ENCODE measurements around the gene NDUFB2. TPM values are rescaled to one million over a fixed set of nuclear protein-coding genes. Genes with fewer than 3 reads are reported as not detected.
"Not testable (repeated sequence)": the region's sequence is repeated elsewhere in the genome, so short reads cannot be mapped to it uniquely, and the experiment has no call there.

The NDUFB2 gene
- total and polyA plus RNA-seq, 2 donors, result 90.2 to 269 TPM

GRCh38 chr7:140714331-140715040, 18.0 kb downstream of the NDUFB2 start:
- no peaks in the 10 kb centered on the region for H3K36me3 ChIP-seq (ENCODE audit: insufficient read depth)
- no peak for DNase-seq (ENCODE audit: extremely low spot score)
- WGBS, result 94% methylated on average over 10 of the region's 10 CpGs
- no peaks in the 10 kb centered on the region for H3K4me1 ChIP-seq (ENCODE audit: insufficient read depth)
- no peak overlapping the region for H3K4me3 ChIP-seq (ENCODE audit: low read depth, low read length)
- H3K27ac ChIP-seq (ENCODE audit: low read depth), result no peak overlapping the region

- H3K36me3 ChIP-seq (ENCODE audit: insufficient read depth), result no peaks in the 10 kb centered on the region
- 68% methylated on average over 5 of the region's 5 CpGs for WGBS
These were observed 23.2 kb downstream of the NDUFB2 start for GRCh38 chr7:140719721-140720120.

GRCh38 chr7:140722254-140722653, 25.7 kb downstream of the NDUFB2 start:
- no peak overlapping the region for H3K27ac ChIP-seq (ENCODE audit: low read depth)
- WGBS, result 83% methylated on average over 1 of the region's 1 CpG
- DNase-seq (ENCODE audit: extremely low spot score), result no peak
- no peak overlapping the region for H3K4me3 ChIP-seq (ENCODE audit: low read depth, low read length)
- no peaks in the 10 kb centered on the region for H3K36me3 ChIP-seq (ENCODE audit: insufficient read depth)
- no peaks in the 10 kb centered on the region for H3K4me1 ChIP-seq (ENCODE audit: insufficient read depth)

More at GRCh38 chr7:140719721-140720120, 23.2 kb downstream of the NDUFB2 start:
- Histone ChIP-seq H3K4me1 (ENCODE audit: insufficient read depth) (no peaks in the 10 kb centered on the region), H3K4me3 (ENCODE audit: low read depth, low read length) (no peak overlapping the region), H3K27ac (ENCODE audit: low read depth) (no peak overlapping the region)
- no peak for DNase-seq (ENCODE audit: extremely low spot score)

- 93% methylated on average over 6 of the region's 6 CpGs for WGBS
- no peak overlapping the region for H3K4me3 ChIP-seq (ENCODE audit: low read depth, low read length)
- H3K4me1 ChIP-seq (ENCODE audit: insufficient read depth), result no peaks in the 10 kb centered on the region
- H3K27ac ChIP-seq (ENCODE audit: low read depth), result no peak overlapping the region
- H3K36me3 ChIP-seq (ENCODE audit: insufficient read depth), result no peaks in the 10 kb centered on the region
- no peak for DNase-seq (ENCODE audit: extremely low spot score)
These were observed 26.5 kb downstream of the NDUFB2 start for GRCh38 chr7:140723006-140723405.

- Histone ChIP-seq H3K36me3 (ENCODE audit: insufficient read depth) (no peaks in the 10 kb centered on the region), H3K4me3 (ENCODE audit: low read depth, low read length) (no peak overlapping the region), H3K27ac (ENCODE audit: low read depth) (no peak overlapping the region), H3K4me1 (ENCODE audit: insufficient read depth) (no peaks in the 10 kb centered on the region)
- 90% methylated on average over 3 of the region's 3 CpGs for WGBS
- DNase-seq (ENCODE audit: extremely low spot score), result no peak
These were observed 27.1 kb downstream of the NDUFB2 start for GRCh38 chr7:140723574-140723973.

GRCh38 chr7:140724706-140725105, 28.2 kb downstream of the NDUFB2 start:
- H3K4me3 ChIP-seq (ENCODE audit: low read depth, low read length), result no peak overlapping the region
- 94% methylated on average over 1 of the region's 1 CpG for WGBS
- no peak overlapping the region for H3K27ac ChIP-seq (ENCODE audit: low read depth)
- no peak for DNase-seq (ENCODE audit: extremely low spot score)
- no peaks in the 10 kb centered on the region for H3K4me1 ChIP-seq (ENCODE audit: insufficient read depth)
- peaks cover 2% of the 10 kb centered on the region for H3K36me3 ChIP-seq (ENCODE audit: insufficient read depth)

GRCh38 chr7:140726281-140726680, 29.8 kb downstream of the NDUFB2 start:
- 76% methylated on average over 2 of the region's 2 CpGs for WGBS

GRCh38 chr7:140732416-140732815, 35.9 kb downstream of the NDUFB2 start:
- Histone ChIP-seq H3K36me3 (ENCODE audit: insufficient read depth) (peaks cover 5% of the 10 kb centered on the region), H3K27ac (ENCODE audit: low read depth) (no peak overlapping the region), H3K4me1 (ENCODE audit: insufficient read depth) (no peaks in the 10 kb centered on the region), H3K4me3 (ENCODE audit: low read depth, low read length) (no peak overlapping the region)
- 85% methylated on average over 2 of the region's 2 CpGs for WGBS
- no peak for DNase-seq (ENCODE audit: extremely low spot score)

More at GRCh38 chr7:140726281-140726680, 29.8 kb downstream of the NDUFB2 start:
- Histone ChIP-seq H3K36me3 (ENCODE audit: insufficient read depth) (peaks cover 2% of the 10 kb centered on the region), H3K4me1 (ENCODE audit: insufficient read depth) (no peaks in the 10 kb centered on the region), H3K27ac (ENCODE audit: low read depth) (no peak overlapping the region), H3K4me3 (ENCODE audit: low read depth, low read length) (no peak overlapping the region)
- DNase-seq (ENCODE audit: extremely low spot score), result no peak

GRCh38 chr7:140734096-140734495, 37.6 kb downstream of the NDUFB2 start:
- Histone ChIP-seq H3K4me1 (ENCODE audit: insufficient read depth) (no peaks in the 10 kb centered on the region), H3K27ac (ENCODE audit: low read depth) (no peak overlapping the region), H3K36me3 (ENCODE audit: insufficient read depth) (peaks cover 2% of the 10 kb centered on the region), H3K4me3 (ENCODE audit: low read depth, low read length) (no peak overlapping the region)
- 56% methylated on average over 2 of the region's 2 CpGs for WGBS
- no peak for DNase-seq (ENCODE audit: extremely low spot score)

- peaks cover 5% of the 10 kb centered on the region for H3K36me3 ChIP-seq (ENCODE audit: insufficient read depth)
- DNase-seq (ENCODE audit: extremely low spot score), result no peak
- no peaks in the 10 kb centered on the region for H3K4me1 ChIP-seq (ENCODE audit: insufficient read depth)
- H3K27ac ChIP-seq (ENCODE audit: low read depth), result no peak overlapping the region
- no peak overlapping the region for H3K4me3 ChIP-seq (ENCODE audit: low read depth, low read length)
- WGBS, result 91% methylated on average over 2 of the region's 2 CpGs
These were observed 38.2 kb downstream of the NDUFB2 start for GRCh38 chr7:140734729-140735128.

GRCh38 chr7:140738280-140738679, 41.8 kb downstream of the NDUFB2 start:
- Histone ChIP-seq H3K36me3 (ENCODE audit: insufficient read depth) (peaks cover 8% of the 10 kb centered on the region), H3K4me3 (ENCODE audit: low read depth, low read length) (no peak overlapping the region), H3K27ac (ENCODE audit: low read depth) (no peak overlapping the region), H3K4me1 (ENCODE audit: insufficient read depth) (no peaks in the 10 kb centered on the region)
- DNase-seq (ENCODE audit: extremely low spot score), result no peak

- 92% methylated on average over 2 of the region's 4 CpGs for WGBS
- H3K4me3 ChIP-seq (ENCODE audit: low read depth, low read length); H3K4me1 ChIP-seq (ENCODE audit: insufficient read depth); H3K27ac ChIP-seq (ENCODE audit: low read depth); H3K36me3 ChIP-seq (ENCODE audit: insufficient read depth); DNase-seq (ENCODE audit: extremely low spot score): not testable (repeated sequence)
These were observed 46.7 kb downstream of the NDUFB2 start for GRCh38 chr7:140743255-140743654.

GRCh38 chr7:140744005-140744404, 47.5 kb downstream of the NDUFB2 start:
- H3K27ac ChIP-seq (ENCODE audit: low read depth), result no peak overlapping the region
- peaks cover 6% of the 10 kb centered on the region for H3K36me3 ChIP-seq (ENCODE audit: insufficient read depth)
- 71% methylated on average over 2 of the region's 2 CpGs for WGBS
- no peaks in the 10 kb centered on the region for H3K4me1 ChIP-seq (ENCODE audit: insufficient read depth)
- no peak overlapping the region for H3K4me3 ChIP-seq (ENCODE audit: low read depth, low read length)
- DNase-seq (ENCODE audit: extremely low spot score), result no peak

- peaks cover 2% of the 10 kb centered on the region for H3K36me3 ChIP-seq (ENCODE audit: insufficient read depth)
- 84% methylated on average over 6 of the region's 6 CpGs for WGBS
These were observed 49.0 kb downstream of the NDUFB2 start for GRCh38 chr7:140745266-140746058.

More at GRCh38 chr7:140745266-140746058, 49.0 kb downstream of the NDUFB2 start:
- no peak overlapping the region for H3K4me3 ChIP-seq (ENCODE audit: low read depth, low read length)
- DNase-seq (ENCODE audit: extremely low spot score), result no peak
- H3K27ac ChIP-seq (ENCODE audit: low read depth), result no peak overlapping the region
- no peaks in the 10 kb centered on the region for H3K4me1 ChIP-seq (ENCODE audit: insufficient read depth)

Data from urinary bladder (tissue), 4 donors.